GM12878 (cell line): Measurements from ENCODE around the gene TEX9. TPM values are rescaled to one million over a fixed set of nuclear protein-coding genes. Genes with fewer than 3 reads are reported as not detected.

Experiments
- ATAC-seq: fragments of 200-7000 bp; cut with Tn5 transposase; 3 replicates; pipeline ENCODE4 v1.9.1; 2020; ENCODE audit warnings: mild to moderate bottlenecking, moderate library complexity
- BruUV-seq: library from RNA; stranded (reverse); fragments of 400-500 nt; replicated peaks from 2 replicates; lab custom pipeline; 2021; lab: Mats Ljungman, UMichigan
- CTCF ChIA-PET: fragments of 300-600 bp; sonication (Branson Sonifier 250); formaldehyde crosslinking; extraction: SDS; loops from one replicate; lab custom pipeline; 2021; ENCODE audit warnings: inconsistent platforms; lab: Yijun Ruan, JAX
- POLR2A ChIA-PET: fragments of 350-600 bp; formaldehyde crosslinking; extraction: SDS; loops from one replicate; lab custom pipeline; 2021; ENCODE audit warnings: inconsistent platforms; lab: Charles Lee
- RAD21 ChIA-PET: fragments of 300-600 bp; sonication (Branson Sonifier 250); formaldehyde crosslinking; loops from one replicate; lab custom pipeline; 2023; ENCODE audit warnings: antibody characterized with exemption; ENCODE audit not compliant: unreplicated experiment; lab: Charles Lee
- SMC1A ChIA-PET: fragments of 300-600 bp; sonication (Branson Sonifier 250); formaldehyde crosslinking; loops from one replicate; lab custom pipeline; 2023; ENCODE audit not compliant: unreplicated experiment, uncharacterized antibody; lab: Charles Lee
- DNase-seq: peaks from one replicate; pipeline ENCODE4 v3.0.0-alpha.2; 2011; ENCODE audit warnings: low read depth, low spot score
- FAIRE-seq: peaks from 3 replicates; lab custom pipeline; 2011; peaks lifted over from hg19 to GRCh38; lab: Jason Lieb, UNC
- H2AFZ ChIP-seq: 2 replicates; pipeline ENCODE4 v1.6.0; 2011; ENCODE audit warnings: low read depth, low read length, control low read depth; ENCODE audit not compliant: control insufficient read depth
- H3K27ac ChIP-seq: 2 replicates; pipeline ENCODE4 v1.5.1; 2011; ENCODE audit warnings: control low read depth; ENCODE audit not compliant: control insufficient read depth, insufficient read depth
- H3K27me3 ChIP-seq, 2 experiments: replicated peaks in 1 of 2; 2 replicates each; pipeline versions ENCODE4 v1.6.0 to v1.6.1; 2011; ENCODE audit warnings: low read length in 1 of 2; ENCODE audit not compliant: control insufficient read depth in 2 of 2, insufficient read depth in 2 of 2
- H3K36me3 ChIP-seq, 2 experiments: 2 replicates each; pipeline ENCODE4 v1.5.1; 2011; ENCODE audit warnings: low read length in 1 of 2; ENCODE audit not compliant: control insufficient read depth in 2 of 2, insufficient read depth in 2 of 2
- H3K4me1 ChIP-seq: 2 replicates; pipeline ENCODE4 v1.6.1; 2011; ENCODE audit warnings: mild to moderate bottlenecking, low read length, moderate library complexity, mixed read lengths; ENCODE audit not compliant: control insufficient read depth, insufficient read depth
- H3K4me2 ChIP-seq: 2 replicates; pipeline ENCODE4 v1.6.0; 2011; ENCODE audit warnings: control low read depth; ENCODE audit not compliant: control insufficient read depth, insufficient read depth
- H3K4me3 ChIP-seq: fragments of 200-600 bp; sonication (generic); 2 replicates; pipeline ENCODE4 v1.5.1; 2016
- H3K79me2 ChIP-seq: 2 replicates; pipeline ENCODE4 v1.6.0; 2011; ENCODE audit warnings: low read length; ENCODE audit not compliant: control insufficient read depth, insufficient read depth
- H3K9ac ChIP-seq: 2 replicates; pipeline ENCODE4 v1.8.0; 2011; ENCODE audit warnings: low read length, control low read depth, mixed read lengths; ENCODE audit not compliant: control insufficient read depth, insufficient read depth
- H3K9me3 ChIP-seq: replicated peaks from 3 replicates; pipeline ENCODE4 v1.5.1; 2011; ENCODE audit warnings: mild to moderate bottlenecking, low read length; ENCODE audit not compliant: control insufficient read depth, insufficient read depth
- H4K20me1 ChIP-seq: 2 replicates; pipeline ENCODE4 v1.6.0; 2011; ENCODE audit not compliant: control insufficient read depth, insufficient read depth
- BHLHE40 ChIP-seq, 2 experiments: fragments of 450-650 bp in 1 of 2; IDR thresholded peaks; 2 replicates each; pipeline ENCODE4 v1.6.1; 2011 to 2017; ENCODE audit warnings: low read depth in 2 of 2, borderline replicate concordance in 1 of 2, improper control_type of control experiment in 1 of 2, low read length in 1 of 2, mild to moderate bottlenecking in 1 of 2
- CHD1 ChIP-seq: IDR thresholded peaks from 2 replicates; pipeline ENCODE4 v1.6.1; 2012; ENCODE audit warnings: low read depth, low read length, improper control_type of control experiment
- CTCF ChIP-seq, 3 experiments: IDR thresholded peaks in 2 of 3; conservative IDR thresholded peaks in 1 of 3; 2 replicates each; pipeline ENCODE4 v1.5.1; 2011; ENCODE audit warnings: low read depth in 3 of 3, low read length in 3 of 3, mild to moderate bottlenecking in 3 of 3, control low read depth in 2 of 3, moderate library complexity in 2 of 3, inconsistent platforms in 1 of 3, mixed read lengths in 1 of 3; ENCODE audit not compliant: control insufficient read depth in 2 of 3, insufficient read depth in 1 of 3; ENCODE audit errors: extremely low read depth in 1 of 3
- FOXM1 ChIP-seq: IDR thresholded peaks from 2 replicates; pipeline ENCODE4 v1.6.1; 2012; ENCODE audit warnings: low read depth, mild to moderate bottlenecking, inconsistent platforms, low read length, moderate library complexity
- IRF3 ChIP-seq: fragments of 450-650 bp; IDR thresholded peaks from 2 replicates; pipeline ENCODE4 v1.6.1; 2014; ENCODE audit warnings: mild to moderate bottlenecking
- JUNB ChIP-seq: IDR thresholded peaks from 2 replicates; pipeline ENCODE4 v1.6.1; 2016; ENCODE audit warnings: antibody characterized with exemption, mild to moderate bottlenecking
- RFX5 ChIP-seq: IDR thresholded peaks from 2 replicates; pipeline ENCODE4 v1.6.1; 2011; ENCODE audit warnings: low read depth, low read length, improper control_type of control experiment
- SMAD1 ChIP-seq: fragments of 450-650 bp; IDR thresholded peaks from 2 replicates; pipeline ENCODE4 v1.6.1; 2018; ENCODE audit warnings: mild to moderate bottlenecking, low read depth; ENCODE audit not compliant: partially characterized antibody
- SREBF1 ChIP-seq: IDR thresholded peaks from 2 replicates; pipeline ENCODE4 v1.6.1; 2012; ENCODE audit warnings: mild to moderate bottlenecking, low read length
- SUPT20H ChIP-seq: IDR thresholded peaks from 2 replicates; pipeline ENCODE4 v1.6.1; 2011; ENCODE audit warnings: low read depth, mild to moderate bottlenecking, low read length, moderate library complexity, borderline replicate concordance; ENCODE audit not compliant: control insufficient read depth
- TCF12 ChIP-seq: IDR thresholded peaks from 2 replicates; pipeline ENCODE4 v1.6.1; 2011; ENCODE audit warnings: low read depth, mild to moderate bottlenecking, low read length
- YY1 ChIP-seq: IDR thresholded peaks from 2 replicates; pipeline ENCODE4 v1.6.1; 2011; ENCODE audit warnings: low read depth, mild to moderate bottlenecking, low read length
- ZBTB11 ChIP-seq: fragments of 450-650 bp; formaldehyde crosslinking; IDR thresholded peaks from 2 replicates; pipeline ENCODE4 v1.5.0; 2022; ENCODE audit warnings: mild to moderate bottlenecking, missing genetic modification characterization
- ZNF274 ChIP-seq: IDR thresholded peaks from one replicate; pipeline ENCODE4 v1.8.0; 2011; ENCODE audit not compliant: insufficient read length, insufficient read depth
- WGBS: methylation state at CpG from one replicate; pipeline ENCODE4 v1.1.6; 2016; ENCODE audit warnings: low lambda C conversion rate; ENCODE audit not compliant: insufficient replicate concordance, insufficient coverage; ENCODE audit errors: missing lambda C conversion rate; 5-methylcytosine and 5-hydroxymethylcytosine counted together
- in situ Hi-C: fragments of 300-500 bp; cut with MboI; formaldehyde crosslinking; loops from 9 replicates; pipeline ENCODE4 v1.14.3; 2018; ENCODE audit warnings: mixed read lengths
- intact Hi-C: fragments of 100-400 bp; cut with micrococcal nuclease; formaldehyde crosslinking; loops from one replicate; pipeline ENCODE4 v1.14.2; 2022; ENCODE audit not compliant: unreplicated experiment
- polyA plus RNA-seq, 11 experiments: library from polyadenylated mRNA; depleted of rRNA in 4 of 11; unstranded in 6 of 11; stranded (reverse) in 5 of 11; fragments of >200 nt; fragmentation: Nextera tagmentation in 4 of 11; fragmentation: Illumina TruSeq in 1 of 11; extraction: Ambion mirVana in 4 of 11; extraction: Trizol in 1 of 11; gene quantifications; 1 replicate in 1 of 11; 2 replicates in 10 of 11; pipeline versions ENCODE4 v1.2.1 to v1.2.3, GENCODE V29; 2011 to 2016; ENCODE audit warnings: inconsistent platforms in 2 of 11, missing spikeins in 2 of 11, low read depth in 1 of 11
- total RNA-seq, 4 experiments: library from RNA; depleted of rRNA in 3 of 4; stranded (reverse); fragments of >200 nt in 3 of 4; fragmentation: Illumina TruSeq in 1 of 4; extraction: Trizol in 1 of 4; gene quantifications; 2 replicates each; pipeline versions ENCODE4 v1.2.1 to v1.2.3, GENCODE V29; 2013 to 2021

Gene TEX9
- total and polyA plus RNA-seq, 10 of the 15 experiments (the other 5 are each of a cell fraction or from before 2014, with no cell fraction given), result 9.0 to 155 (median 70.0) TPM

DNA sequence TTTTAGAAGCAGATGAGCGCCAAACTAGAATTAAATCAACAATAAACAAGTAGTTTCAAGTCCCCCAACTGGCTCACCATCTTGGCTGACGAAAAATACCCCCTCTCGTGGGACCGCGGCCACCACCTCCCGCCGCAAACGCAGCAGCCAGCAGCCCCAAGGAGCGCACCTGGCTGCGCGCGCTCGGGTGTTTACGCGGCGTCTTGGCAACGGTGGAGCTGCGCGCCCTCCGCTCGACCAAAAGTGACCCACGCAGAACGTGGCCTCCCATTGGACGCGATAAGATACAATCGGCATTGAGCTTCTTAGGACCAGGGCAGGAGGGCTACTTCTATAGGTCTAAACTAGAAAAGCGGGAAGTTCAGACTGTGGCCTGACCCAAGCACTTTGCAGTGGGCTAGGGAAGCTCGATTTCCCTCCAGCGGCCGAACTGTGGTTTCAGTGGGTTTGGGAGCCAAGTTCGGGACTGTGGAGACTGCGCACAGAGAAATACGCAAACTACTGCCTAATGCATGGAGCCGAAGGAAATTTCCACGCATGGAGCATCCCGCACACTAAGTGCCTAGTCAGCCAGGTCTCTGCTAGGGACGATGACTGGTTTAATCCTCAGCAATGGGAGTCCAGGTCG is 99.8 kb downstream of the TEX9 start, which contains the start of gene MNS1 (continued):
- TF ChIP-seq IRF3, result peak; percentile 71
- no peak for TF ChIP-seq RFX5

GRCh38 chr15:56467616-56468015 is 102.4 kb downstream of the TEX9 start:
- H2AFZ ChIP-seq, result no peak overlapping the region
- intact Hi-C loops (no loop called here), in situ Hi-C loops (no loop called here)
- RAD21 ChIA-PET, result interaction anchor here (0.6 kb wide), 1 partner anchor 1239 kb away, joined by 3 read pairs; the partner anchor contains the start of gene POLR2M
- no peak overlapping the region for H3K4me3 ChIP-seq
- no peaks in the 10 kb centered on the region for H3K27me3 ChIP-seq
- no TSS peak for BruUV-seq
- H3K36me3 ChIP-seq, result no peaks in the 10 kb centered on the region
- CTCF ChIA-PET, result interaction anchor here (1.5 kb wide), 1 partner anchor 29 kb away, joined by 3 read pairs; no protein-coding TSS in a partner anchor
- no peaks in the 10 kb centered on the region for H4K20me1 ChIP-seq
- no peak overlapping the region for H3K9ac ChIP-seq
- no peak overlapping the region for H3K27ac ChIP-seq
- 77% methylated on average over 3 of the region's 3 CpGs for WGBS
- FAIRE-seq, result no peak
- no peak overlapping the region for H3K4me2 ChIP-seq
- H3K79me2 ChIP-seq, result no peaks in the 10 kb centered on the region
- no peak for ATAC-seq
- peaks cover 9% of the 10 kb centered on the region; the same call in 1 of the 2 replicates for H3K4me1 ChIP-seq
- POLR2A ChIA-PET, result no interaction called here
- SMC1A ChIA-PET, result interaction anchor here (1.1 kb wide), 1 partner anchor 24 kb away, joined by 4 read pairs; no protein-coding TSS in a partner anchor
- no peaks in the 10 kb centered on the region for H3K9me3 ChIP-seq
- no peak for DNase-seq
- TF ChIP-seq SMAD1 (no peak), TCF12 (no peak), RFX5 (no peak), YY1 (no peak), ZBTB11 (CRISPR knock-in tag) (no peak), CHD1 (no peak), FOXM1 (no peak), BHLHE40 (IDR thresholded peaks at IDR 0.05; ENCODE audit: borderline replicate concordance in 1 of 2, low read depth in 2 of 2, low read length in 1 of 2) (no peak), JUNB (no peak), SREBF1 (no peak), SUPT20H (no peak), ZNF274 (no peak), CTCF (IDR thresholded peaks at IDR 0.05 in 2 of 3, conservative IDR thresholded peaks at IDR 0.05 in 1 of 3; ENCODE audit: control insufficient read depth in 2 of 3, extremely low read depth in 1 of 3, insufficient read depth in 1 of 3, low read depth in 3 of 3, low read length in 3 of 3) (no peak)
